Measurements from ENCODE around the gene MARF1. TPM values are rescaled to one million over a fixed set of nuclear protein-coding genes. Genes with fewer than 3 reads are reported as not detected.
"Not testable (repeated sequence)": the region's sequence is repeated elsewhere in the genome, so short reads cannot be mapped to it uniquely, and the experiment has no call there.

Gene MARF1
- total and polyA plus RNA-seq, 2 experiments from 2014 or later: 6.6 to 14.1 TPM

GRCh38 chr16:15571557-15571956, 71.4 kb downstream of the MARF1 start:
- DNase-seq (ENCODE audit: low read depth in 1 of 2, low spot score in 1 of 2): no peak
- TF ChIP-seq CTCF (IDR thresholded peaks at IDR 0.05; ENCODE audit: low read depth, low read length): no peak
- H3K27me3 ChIP-seq: no peaks in the 10 kb centered on the region
- H3K27ac ChIP-seq: no peak overlapping the region
- no peaks in the 10 kb centered on the region for H3K9me3 ChIP-seq (ENCODE audit: low read depth)
- no peaks in the 10 kb centered on the region for H3K36me3 ChIP-seq
- H3K4me1 ChIP-seq (ENCODE audit: low read depth): no peaks in the 10 kb centered on the region
- no peak overlapping the region for H3K4me3 ChIP-seq

- H3K27ac ChIP-seq; DNase-seq (ENCODE audit: low read depth in 1 of 2, low spot score in 1 of 2); H3K27me3 ChIP-seq; H3K36me3 ChIP-seq; H3K4me1 ChIP-seq (ENCODE audit: low read depth); H3K9me3 ChIP-seq (ENCODE audit: low read depth); H3K4me3 ChIP-seq: not testable (repeated sequence)
Measured at GRCh38 chr16:15570666-15571065, 72.3 kb downstream of the MARF1 start.

- TF ChIP-seq CTCF (IDR thresholded peaks at IDR 0.05; ENCODE audit: low read depth, low read length): no peak
- Histone ChIP-seq H3K36me3 (no peaks in the 10 kb centered on the region), H3K4me3 (no peak overlapping the region), H3K27ac (no peak overlapping the region), H3K4me1 (ENCODE audit: low read depth) (peaks cover 11% of the 10 kb centered on the region), H3K27me3 (no peaks in the 10 kb centered on the region), H3K9me3 (ENCODE audit: low read depth) (no peaks in the 10 kb centered on the region)
- no peak for DNase-seq (ENCODE audit: low read depth in 1 of 2, low spot score in 1 of 2)
Measured at GRCh38 chr16:15567823-15568222, 75.1 kb downstream of the MARF1 start.

GRCh38 chr16:15566095-15566494, 76.9 kb downstream of the MARF1 start:
- no peak overlapping the region for H3K27ac ChIP-seq
- no peak overlapping the region for H3K4me3 ChIP-seq
- TF ChIP-seq CTCF (IDR thresholded peaks at IDR 0.05; ENCODE audit: low read depth, low read length): no peak
- H3K9me3 ChIP-seq (ENCODE audit: low read depth): no peaks in the 10 kb centered on the region
- H3K27me3 ChIP-seq: no peaks in the 10 kb centered on the region
- no peaks in the 10 kb centered on the region for H3K36me3 ChIP-seq
- peaks cover 11% of the 10 kb centered on the region for H3K4me1 ChIP-seq (ENCODE audit: low read depth)
- no peak for DNase-seq (ENCODE audit: low read depth in 1 of 2, low spot score in 1 of 2)

- no peaks in the 10 kb centered on the region for H3K36me3 ChIP-seq
- no peak overlapping the region for H3K27ac ChIP-seq
- no peak for DNase-seq (ENCODE audit: low read depth in 1 of 2, low spot score in 1 of 2)
- peaks cover 11% of the 10 kb centered on the region for H3K4me1 ChIP-seq (ENCODE audit: low read depth)
- no peak overlapping the region for H3K4me3 ChIP-seq
- H3K9me3 ChIP-seq (ENCODE audit: low read depth): no peaks in the 10 kb centered on the region
- TF ChIP-seq CTCF (IDR thresholded peaks at IDR 0.05; ENCODE audit: low read depth, low read length): no peak
- H3K27me3 ChIP-seq: no peaks in the 10 kb centered on the region
Measured at GRCh38 chr16:15564604-15565339, 78.2 kb downstream of the MARF1 start.

- H3K4me3 ChIP-seq: no peak overlapping the region
- H3K4me1 ChIP-seq (ENCODE audit: low read depth): peaks cover 2% of the 10 kb centered on the region
- H3K27ac ChIP-seq: no peak overlapping the region
- no peak for DNase-seq (ENCODE audit: low read depth in 1 of 2, low spot score in 1 of 2)
- TF ChIP-seq CTCF (IDR thresholded peaks at IDR 0.05; ENCODE audit: low read depth, low read length): no peak
- no peaks in the 10 kb centered on the region for H3K9me3 ChIP-seq (ENCODE audit: low read depth)
- H3K27me3 ChIP-seq: no peaks in the 10 kb centered on the region
- no peaks in the 10 kb centered on the region for H3K36me3 ChIP-seq
Measured at GRCh38 chr16:15559176-15559575, 83.8 kb downstream of the MARF1 start.

Measured in cardiac muscle cell (in vitro differentiated cells and primary cell).